SK-N-SH treated with all-trans-retinoic acid at 6 μM for 48 hours (cell line): ENCODE data around the gene GALC.

Source experiments
- RARB ChIP-seq: fragments of 250-450 bp; sonication (Bioruptor Pico); IDR thresholded peaks from 2 replicates; pipeline ENCODE4 v1.8.0; 2021; ENCODE audit warnings: mild to moderate bottlenecking, moderate library complexity
- SNAI2 ChIP-seq: fragments of 250-450 bp; sonication (Bioruptor Pico); IDR thresholded peaks from 2 replicates; pipeline ENCODE4 v1.5.0; 2020; ENCODE audit warnings: mild to moderate bottlenecking, moderate library complexity
- TCF4 ChIP-seq: fragments of 250-450 bp; sonication (Bioruptor Pico); IDR thresholded peaks from 2 replicates; pipeline ENCODE4 v1.8.0; 2021; ENCODE audit warnings: mild to moderate bottlenecking, moderate library complexity, borderline replicate concordance
- ZFP30 ChIP-seq: fragments of 450-650 bp; formaldehyde crosslinking; IDR thresholded peaks from 2 replicates; pipeline ENCODE4 v1.5.0; 2022; ENCODE audit warnings: mild to moderate bottlenecking, moderate library complexity
- TF ChIP-seq, protein P1 (sequence below): fragments of 250-450 bp; sonication (Bioruptor Pico); IDR thresholded peaks from 2 replicates; pipeline ENCODE4 v1.8.0; 2020; ENCODE audit warnings: mild to moderate bottlenecking, moderate library complexity, borderline replicate concordance
- TF ChIP-seq, protein P2 (sequence below): fragments of 250-450 bp; sonication (Bioruptor Pico); IDR thresholded peaks from 2 replicates; pipeline ENCODE4 v1.5.0; 2020; ENCODE audit warnings: mild to moderate bottlenecking, moderate library complexity

DNA sequence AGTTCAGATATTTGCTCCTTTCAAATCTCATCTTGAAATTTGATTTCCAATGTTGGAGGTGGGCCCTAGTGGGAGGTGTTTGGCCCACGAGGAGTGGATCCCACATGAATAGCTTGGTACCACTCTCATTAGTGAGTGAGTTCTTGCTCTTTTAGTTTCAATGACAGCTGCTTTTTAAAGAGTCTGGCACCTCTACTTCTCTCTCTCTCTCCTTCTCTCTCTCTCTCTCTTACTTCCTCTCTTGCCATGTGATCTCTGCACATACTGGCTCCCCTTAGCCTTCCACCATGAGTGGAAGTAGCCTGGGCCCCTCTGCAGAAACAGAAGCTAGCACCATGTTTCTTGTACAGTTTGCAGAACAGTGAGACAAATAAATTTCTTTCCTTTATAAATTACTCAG is 37.1 kb upstream of the GALC start:
- TF ChIP-seq TCF4 (no peak), SNAI2 (CRISPR knock-in tag) (no peak), RARB (CRISPR knock-in tag) (no peak), ZFP30 (no peak)
- TF ChIP-seq, protein P1, sequence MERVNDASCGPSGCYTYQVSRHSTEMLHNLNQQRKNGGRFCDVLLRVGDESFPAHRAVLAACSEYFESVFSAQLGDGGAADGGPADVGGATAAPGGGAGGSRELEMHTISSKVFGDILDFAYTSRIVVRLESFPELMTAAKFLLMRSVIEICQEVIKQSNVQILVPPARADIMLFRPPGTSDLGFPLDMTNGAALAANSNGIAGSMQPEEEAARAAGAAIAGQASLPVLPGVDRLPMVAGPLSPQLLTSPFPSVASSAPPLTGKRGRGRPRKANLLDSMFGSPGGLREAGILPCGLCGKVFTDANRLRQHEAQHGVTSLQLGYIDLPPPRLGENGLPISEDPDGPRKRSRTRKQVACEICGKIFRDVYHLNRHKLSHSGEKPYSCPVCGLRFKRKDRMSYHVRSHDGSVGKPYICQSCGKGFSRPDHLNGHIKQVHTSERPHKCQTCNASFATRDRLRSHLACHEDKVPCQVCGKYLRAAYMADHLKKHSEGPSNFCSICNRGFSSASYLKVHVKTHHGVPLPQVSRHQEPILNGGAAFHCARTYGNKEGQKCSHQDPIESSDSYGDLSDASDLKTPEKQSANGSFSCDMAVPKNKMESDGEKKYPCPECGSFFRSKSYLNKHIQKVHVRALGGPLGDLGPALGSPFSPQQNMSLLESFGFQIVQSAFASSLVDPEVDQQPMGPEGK, result no peak
- TF ChIP-seq, protein P2, sequence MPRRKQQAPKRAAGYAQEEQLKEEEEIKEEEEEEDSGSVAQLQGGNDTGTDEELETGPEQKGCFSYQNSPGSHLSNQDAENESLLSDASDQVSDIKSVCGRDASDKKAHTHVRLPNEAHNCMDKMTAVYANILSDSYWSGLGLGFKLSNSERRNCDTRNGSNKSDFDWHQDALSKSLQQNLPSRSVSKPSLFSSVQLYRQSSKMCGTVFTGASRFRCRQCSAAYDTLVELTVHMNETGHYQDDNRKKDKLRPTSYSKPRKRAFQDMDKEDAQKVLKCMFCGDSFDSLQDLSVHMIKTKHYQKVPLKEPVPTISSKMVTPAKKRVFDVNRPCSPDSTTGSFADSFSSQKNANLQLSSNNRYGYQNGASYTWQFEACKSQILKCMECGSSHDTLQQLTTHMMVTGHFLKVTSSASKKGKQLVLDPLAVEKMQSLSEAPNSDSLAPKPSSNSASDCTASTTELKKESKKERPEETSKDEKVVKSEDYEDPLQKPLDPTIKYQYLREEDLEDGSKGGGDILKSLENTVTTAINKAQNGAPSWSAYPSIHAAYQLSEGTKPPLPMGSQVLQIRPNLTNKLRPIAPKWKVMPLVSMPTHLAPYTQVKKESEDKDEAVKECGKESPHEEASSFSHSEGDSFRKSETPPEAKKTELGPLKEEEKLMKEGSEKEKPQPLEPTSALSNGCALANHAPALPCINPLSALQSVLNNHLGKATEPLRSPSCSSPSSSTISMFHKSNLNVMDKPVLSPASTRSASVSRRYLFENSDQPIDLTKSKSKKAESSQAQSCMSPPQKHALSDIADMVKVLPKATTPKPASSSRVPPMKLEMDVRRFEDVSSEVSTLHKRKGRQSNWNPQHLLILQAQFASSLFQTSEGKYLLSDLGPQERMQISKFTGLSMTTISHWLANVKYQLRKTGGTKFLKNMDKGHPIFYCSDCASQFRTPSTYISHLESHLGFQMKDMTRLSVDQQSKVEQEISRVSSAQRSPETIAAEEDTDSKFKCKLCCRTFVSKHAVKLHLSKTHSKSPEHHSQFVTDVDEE (CRISPR knock-in tag), result no peak
